VCaP (cell line): Measurements from ENCODE around the gene ACSM6.

ENCODE experiments used
- H3K27ac ChIP-seq: fragments of 450-650 bp; 2 replicates; pipeline ENCODE4 v1.5.1; 2017
- CTCF ChIP-seq: fragments of 450-650 bp; conservative IDR thresholded peaks from 2 replicates; pipeline ENCODE4 v1.5.1; 2017; ENCODE audit warnings: mild to moderate bottlenecking, moderate library complexity

The ACSM6 gene

GRCh38 chr10:95177429-95177828 lies 16.6 kb upstream of the ACSM6 start:
- no peak for TF ChIP-seq CTCF
- no peak overlapping the region for H3K27ac ChIP-seq

DNA sequence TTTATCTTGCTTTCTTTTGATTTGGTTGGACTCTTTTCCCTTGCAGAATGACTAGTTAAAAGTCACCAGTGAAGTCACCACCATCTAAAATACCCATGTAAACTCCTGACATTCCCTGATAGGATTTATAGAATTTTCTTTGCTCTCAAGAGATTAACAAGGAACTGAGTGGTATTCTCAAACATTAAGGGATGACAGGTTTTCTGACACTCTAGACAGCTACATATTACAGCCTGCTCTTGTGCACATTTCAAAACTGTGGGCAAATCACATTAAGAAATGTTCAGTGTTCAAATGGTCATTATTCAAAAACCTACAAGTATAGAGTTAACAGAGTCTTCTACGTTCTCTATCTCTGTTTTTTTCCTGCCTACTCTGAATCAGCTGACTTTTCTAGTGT lies 15.8 kb upstream of the ACSM6 start:
- no peak overlapping the region for H3K27ac ChIP-seq

GRCh38 chr10:95178797-95179196 lies 15.2 kb upstream of the ACSM6 start:
- H3K27ac ChIP-seq: no peak overlapping the region
- no peak for TF ChIP-seq CTCF

More for the DNA sequence above, 15.8 kb upstream of the ACSM6 start:
- no peak for TF ChIP-seq CTCF

DNA sequence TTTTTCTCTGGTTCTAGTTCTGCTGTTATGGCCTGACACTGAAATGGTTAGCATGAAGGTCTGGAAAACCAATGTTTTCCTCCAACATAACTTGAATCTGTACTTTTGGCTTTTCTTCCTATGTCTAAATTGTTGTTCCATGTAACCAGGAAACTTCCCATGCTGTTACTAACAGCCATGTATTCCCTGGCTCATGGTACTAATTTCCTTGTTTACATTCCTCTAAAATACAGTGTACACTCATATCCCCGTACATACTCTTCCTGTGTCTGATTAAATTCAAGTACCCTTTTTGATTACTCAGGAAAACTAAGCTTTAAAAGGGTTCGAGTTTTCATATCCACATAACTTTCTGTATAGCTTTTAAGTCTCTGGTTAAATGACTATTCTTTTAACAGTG lies 12.3 kb upstream of the ACSM6 start:
- TF ChIP-seq CTCF: no peak

DNA sequence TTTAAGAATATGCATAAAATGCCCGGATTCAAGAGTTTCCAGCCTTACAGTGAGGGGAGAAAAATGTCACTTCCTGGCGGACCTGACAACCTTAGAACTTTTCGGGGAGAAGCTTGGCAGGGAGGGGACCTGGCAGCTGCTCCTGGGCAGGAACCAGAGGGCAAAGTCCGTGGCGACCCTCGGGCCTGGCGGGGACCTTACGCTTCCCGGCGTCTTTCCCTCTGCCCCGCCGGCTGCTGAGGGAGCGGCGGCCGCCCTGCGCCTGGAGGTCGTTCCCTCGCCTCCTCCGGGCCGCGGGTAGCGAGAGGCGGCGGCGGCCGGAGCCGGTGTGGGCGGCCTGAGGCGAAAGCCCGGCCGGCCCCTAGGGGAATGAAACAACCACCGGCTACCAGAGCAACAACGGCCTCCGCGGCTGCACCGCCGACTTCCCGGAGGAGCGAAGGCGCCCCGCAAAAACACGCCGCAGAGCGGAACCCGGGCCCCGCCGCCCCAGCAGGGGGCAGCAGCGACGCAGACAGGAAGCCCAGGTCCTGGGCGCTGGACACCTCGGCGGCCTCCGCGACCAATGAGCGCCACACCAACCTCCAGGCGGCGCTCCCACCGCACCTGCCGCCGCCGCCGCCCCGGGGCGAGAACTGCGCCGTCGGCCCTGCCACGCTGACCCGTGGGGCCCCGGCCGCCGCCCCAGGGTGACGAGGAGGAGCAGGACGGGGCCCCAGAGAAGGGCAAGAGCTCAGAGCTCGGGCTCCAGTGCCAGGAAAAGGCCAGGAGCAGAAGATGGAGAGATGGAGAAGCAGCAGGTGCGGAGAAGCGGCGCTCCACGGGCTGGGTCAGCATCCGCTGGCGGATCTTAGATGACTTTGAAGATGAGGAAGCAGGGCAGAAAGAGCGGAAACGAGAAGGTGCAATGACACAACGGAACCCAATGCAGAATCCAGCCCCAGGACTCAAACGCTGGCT lies 10.5 kb upstream of the ACSM6 start:
- peak; percentile 98 for TF ChIP-seq CTCF
- peak overlapping the region; percentile 84 for H3K27ac ChIP-seq

More for the DNA sequence above, 12.3 kb upstream of the ACSM6 start:
- H3K27ac ChIP-seq: peak overlapping the region; percentile 39

DNA sequence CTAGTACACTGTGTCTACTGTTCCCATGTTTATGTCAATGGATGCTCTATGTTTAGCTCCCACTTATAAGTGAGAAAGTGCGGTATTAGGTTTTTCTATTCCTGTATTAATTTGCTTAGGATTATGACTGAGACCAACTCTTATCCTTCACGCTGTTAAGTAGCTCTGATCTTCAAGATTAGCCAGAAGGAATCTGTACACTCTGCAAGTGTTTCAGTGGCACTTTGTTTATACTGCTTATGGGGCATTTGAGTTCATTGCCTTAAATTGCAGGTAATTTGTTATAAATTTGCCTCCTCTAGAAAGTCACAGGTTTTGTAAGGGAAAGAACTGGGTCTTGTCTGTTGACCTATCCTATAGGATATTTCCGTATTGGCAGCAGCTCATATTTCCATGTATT lies 6.4 kb upstream of the ACSM6 start:
- H3K27ac ChIP-seq: no peak overlapping the region
- no peak for TF ChIP-seq CTCF

DNA sequence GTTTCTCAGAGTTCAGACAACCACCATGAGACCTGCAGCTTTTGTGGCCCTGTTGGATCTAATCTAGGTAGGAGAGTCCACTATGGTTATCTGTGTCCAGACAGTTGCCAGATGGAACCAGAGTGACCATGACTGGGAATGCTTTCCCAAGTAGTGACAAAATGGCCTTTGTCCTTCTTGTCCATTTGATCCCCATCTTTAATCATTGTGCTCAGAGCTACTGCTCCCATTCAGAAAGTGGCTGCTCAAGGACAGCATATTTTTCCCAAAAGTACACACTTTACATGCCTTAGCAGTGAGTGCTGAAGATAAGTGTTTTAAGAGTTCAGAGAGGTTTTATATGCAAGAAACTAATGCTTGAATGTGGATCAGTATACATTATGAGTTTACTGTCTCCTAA lies 5.4 kb upstream of the ACSM6 start:
- TF ChIP-seq CTCF: no peak
- H3K27ac ChIP-seq: no peak overlapping the region
